ENCODE data around the gene PITPNC1.

Gene PITPNC1

DNA sequence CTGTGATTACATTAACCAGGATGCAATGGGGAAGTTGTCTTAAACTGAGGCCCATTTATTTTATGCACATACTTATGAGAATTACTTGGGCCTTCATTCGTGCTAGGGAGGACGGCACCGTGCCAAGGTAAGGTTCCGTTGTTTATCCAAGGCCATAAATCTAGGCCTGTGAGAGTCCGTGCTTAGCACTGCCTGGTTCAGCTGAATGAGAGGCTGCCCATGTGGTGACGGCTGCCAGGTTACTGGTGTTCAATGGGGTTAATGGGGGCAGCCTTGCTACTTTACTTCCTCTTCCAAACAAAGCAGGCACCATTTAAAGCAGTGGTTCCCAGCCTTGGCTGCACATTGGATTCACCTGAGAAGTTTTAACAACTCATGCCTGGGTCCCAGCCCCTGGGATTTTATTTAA lies 205.6 kb downstream of the PITPNC1 start:
- no peak overlapping the region for H3K4me3 ChIP-seq (ENCODE audit: low read depth, low read length)
- TF ChIP-seq CTCF (IDR thresholded peaks at IDR 0.05; ENCODE audit: insufficient read depth, low read depth, low read length, missing control alignments), result no peak
- no peak for DNase-seq (ENCODE audit: low read depth)

DNA sequence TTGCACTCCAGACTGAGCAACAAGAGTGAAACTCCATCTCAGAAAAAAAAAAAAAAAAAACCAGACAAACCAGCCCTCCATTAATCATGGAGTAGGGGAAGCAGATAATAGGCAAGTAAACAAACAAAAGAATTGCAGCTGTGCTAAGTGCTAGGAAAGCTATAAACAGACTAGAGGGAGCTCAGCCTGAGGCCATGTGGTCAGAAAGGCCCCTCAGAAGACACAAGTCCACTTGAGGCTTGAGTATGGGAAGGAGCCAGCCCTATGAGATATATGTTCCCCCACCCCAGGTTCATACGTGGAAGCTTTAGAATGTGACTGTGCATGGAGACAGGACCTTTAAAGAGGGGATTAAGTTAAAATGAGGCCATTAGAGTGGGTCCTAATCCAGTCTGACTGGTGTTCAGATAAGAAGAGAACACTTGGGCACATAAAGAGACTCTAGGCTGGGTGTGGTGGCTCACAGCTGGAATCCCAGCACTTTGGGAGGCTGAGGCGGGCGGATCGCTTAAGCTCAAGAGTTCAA lies 208.1 kb downstream of the PITPNC1 start:
- DNase-seq (ENCODE audit: low read depth), result no peak

DNA sequence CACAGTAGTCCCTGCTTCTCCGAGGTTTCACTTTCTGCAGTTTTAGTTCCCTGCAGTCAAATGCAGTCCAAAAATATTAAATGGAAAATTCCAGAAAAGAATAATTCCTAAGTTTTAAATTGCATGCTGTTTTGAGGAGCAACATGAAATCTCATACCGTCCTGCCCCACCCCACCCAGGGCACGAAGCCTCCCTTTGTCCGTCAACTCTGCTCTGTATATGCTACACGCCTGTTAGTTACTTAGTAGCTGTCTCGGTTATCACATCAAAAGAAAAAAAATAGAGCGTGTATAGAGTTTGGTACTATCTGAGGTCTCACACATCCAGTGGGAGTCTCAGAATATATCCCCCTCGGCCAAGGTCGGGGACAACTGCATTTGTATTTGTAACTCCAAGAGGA lies 211.2 kb downstream of the PITPNC1 start:
- no peak for DNase-seq (ENCODE audit: low read depth)
- H3K4me3 ChIP-seq (ENCODE audit: low read depth, low read length), result no peak overlapping the region

More for the DNA sequence above, 208.1 kb downstream of the PITPNC1 start:
- no peak overlapping the region for H3K4me3 ChIP-seq (ENCODE audit: low read depth, low read length)
- no peak for TF ChIP-seq CTCF (IDR thresholded peaks at IDR 0.05; ENCODE audit: insufficient read depth, low read depth, low read length, missing control alignments)

DNA sequence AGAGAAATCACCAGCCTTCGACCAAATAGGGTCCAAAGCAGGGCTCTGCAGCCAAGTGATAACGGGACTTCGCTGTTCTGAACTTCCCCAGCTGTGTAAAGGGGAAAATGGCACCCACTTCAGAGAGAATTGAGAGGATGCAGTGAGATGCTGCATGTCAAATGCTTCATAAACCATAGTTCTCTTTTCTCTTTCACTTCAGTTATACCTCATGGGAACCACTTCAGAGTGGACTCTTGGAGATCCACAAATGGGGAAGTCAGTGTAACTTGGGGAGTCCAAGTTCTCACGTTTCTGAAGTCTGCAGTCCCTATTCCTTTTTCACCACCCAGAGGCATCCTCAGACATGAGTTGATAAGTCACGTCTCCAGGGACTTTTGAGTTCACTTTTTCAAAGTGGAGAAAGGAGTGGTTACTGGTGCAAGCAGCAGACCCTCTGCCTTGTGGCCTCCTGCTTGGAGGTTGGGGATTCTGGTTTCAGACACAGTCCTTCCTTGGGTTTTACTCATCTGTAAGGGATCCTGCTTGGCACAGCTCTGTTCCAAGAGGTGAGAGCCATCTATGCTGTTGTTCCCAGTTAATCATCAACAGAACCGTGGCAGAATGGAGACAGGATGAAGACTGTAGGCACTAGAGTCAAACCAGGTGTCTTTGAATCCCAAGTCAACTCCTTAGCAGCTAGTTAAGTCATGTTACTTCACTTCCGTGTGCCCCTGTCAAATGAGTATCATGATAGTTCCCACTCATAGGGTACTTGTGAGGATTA lies 217.2 kb downstream of the PITPNC1 start:
- peak; percentile 88 for DNase-seq (ENCODE audit: low read depth)
- no peak for TF ChIP-seq CTCF (IDR thresholded peaks at IDR 0.05; ENCODE audit: insufficient read depth, low read depth, low read length, missing control alignments)
- no peak overlapping the region for H3K4me3 ChIP-seq (ENCODE audit: low read depth, low read length)

More for the DNA sequence above, 211.2 kb downstream of the PITPNC1 start:
- TF ChIP-seq CTCF (IDR thresholded peaks at IDR 0.05; ENCODE audit: insufficient read depth, low read depth, low read length, missing control alignments), result no peak

DNA sequence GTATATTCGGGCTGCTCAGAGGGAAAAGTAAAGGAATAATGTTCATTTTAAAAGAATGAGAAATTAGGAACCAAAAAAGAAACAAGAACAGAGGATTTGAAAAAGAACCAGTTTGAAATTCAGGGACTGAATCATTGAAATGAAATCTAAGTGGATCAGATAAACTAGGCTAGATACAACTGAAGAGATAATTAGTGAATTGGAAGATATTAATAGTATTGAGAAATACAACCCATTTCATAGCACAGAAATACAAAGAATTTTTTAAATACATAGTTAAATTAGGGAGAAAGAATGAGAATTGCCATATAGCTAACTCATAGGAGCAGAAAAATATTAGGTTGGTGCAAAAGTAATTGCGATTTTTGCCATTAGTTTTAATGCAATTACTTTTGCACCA lies 223.3 kb downstream of the PITPNC1 start:
- no peak overlapping the region for H3K4me3 ChIP-seq (ENCODE audit: low read depth, low read length)
- TF ChIP-seq CTCF (IDR thresholded peaks at IDR 0.05; ENCODE audit: insufficient read depth, low read depth, low read length, missing control alignments), result no peak
- no peak for DNase-seq (ENCODE audit: low read depth)

- TF ChIP-seq CTCF (IDR thresholded peaks at IDR 0.05; ENCODE audit: insufficient read depth, low read depth, low read length, missing control alignments), result no peak
- H3K4me3 ChIP-seq (ENCODE audit: low read depth, low read length), result no peak overlapping the region
- DNase-seq (ENCODE audit: low read depth), result no peak
Measured at GRCh38 chr17:67601897-67602296, 224.8 kb downstream of the PITPNC1 start.
